Mesodermal cell (in vitro differentiated cells): ENCODE measurements around the gene LRRC74B.
"Not testable (repeated sequence)": the region's sequence is repeated elsewhere in the genome, so short reads cannot be mapped to it uniquely, and the experiment has no call there.

ENCODE experiments used
- H3K27ac ChIP-seq: 2 replicates; pipeline ENCODE4 v1.7.0; 2013; ENCODE audit warnings: mild to moderate bottlenecking, low read depth, low read length, moderate library complexity; ENCODE audit not compliant: severe bottlenecking
- H3K36me3 ChIP-seq: 2 replicates; pipeline ENCODE4 v1.7.1; 2013; ENCODE audit warnings: mild to moderate bottlenecking, low read length, moderate library complexity; ENCODE audit not compliant: control insufficient read depth, insufficient read depth
- H3K4me1 ChIP-seq: one replicate; pipeline ENCODE4 v1.7.1; 2013; ENCODE audit warnings: mild to moderate bottlenecking, low read length; ENCODE audit not compliant: insufficient read depth, control insufficient read depth, poor library complexity, severe bottlenecking
- H3K4me3 ChIP-seq: 2 replicates; pipeline ENCODE4 v1.7.0; 2013; ENCODE audit warnings: low read length, control low read depth, mild to moderate bottlenecking; ENCODE audit not compliant: insufficient read depth, poor library complexity, severe bottlenecking; ENCODE audit errors: extremely low read depth
- H3K9me3 ChIP-seq: 2 replicates; pipeline ENCODE4 v1.7.1; 2013; ENCODE audit warnings: mild to moderate bottlenecking, low read length, moderate library complexity; ENCODE audit not compliant: control insufficient read depth
- WGBS, 2 experiments: methylation state at CpG; one replicate each; pipeline ENCODE4 v1.1.5; 2013; ENCODE audit warnings: missing lambda C conversion rate in 2 of 2; ENCODE audit not compliant: insufficient coverage in 2 of 2; 5-methylcytosine and 5-hydroxymethylcytosine counted together

Gene LRRC74B

DNA sequence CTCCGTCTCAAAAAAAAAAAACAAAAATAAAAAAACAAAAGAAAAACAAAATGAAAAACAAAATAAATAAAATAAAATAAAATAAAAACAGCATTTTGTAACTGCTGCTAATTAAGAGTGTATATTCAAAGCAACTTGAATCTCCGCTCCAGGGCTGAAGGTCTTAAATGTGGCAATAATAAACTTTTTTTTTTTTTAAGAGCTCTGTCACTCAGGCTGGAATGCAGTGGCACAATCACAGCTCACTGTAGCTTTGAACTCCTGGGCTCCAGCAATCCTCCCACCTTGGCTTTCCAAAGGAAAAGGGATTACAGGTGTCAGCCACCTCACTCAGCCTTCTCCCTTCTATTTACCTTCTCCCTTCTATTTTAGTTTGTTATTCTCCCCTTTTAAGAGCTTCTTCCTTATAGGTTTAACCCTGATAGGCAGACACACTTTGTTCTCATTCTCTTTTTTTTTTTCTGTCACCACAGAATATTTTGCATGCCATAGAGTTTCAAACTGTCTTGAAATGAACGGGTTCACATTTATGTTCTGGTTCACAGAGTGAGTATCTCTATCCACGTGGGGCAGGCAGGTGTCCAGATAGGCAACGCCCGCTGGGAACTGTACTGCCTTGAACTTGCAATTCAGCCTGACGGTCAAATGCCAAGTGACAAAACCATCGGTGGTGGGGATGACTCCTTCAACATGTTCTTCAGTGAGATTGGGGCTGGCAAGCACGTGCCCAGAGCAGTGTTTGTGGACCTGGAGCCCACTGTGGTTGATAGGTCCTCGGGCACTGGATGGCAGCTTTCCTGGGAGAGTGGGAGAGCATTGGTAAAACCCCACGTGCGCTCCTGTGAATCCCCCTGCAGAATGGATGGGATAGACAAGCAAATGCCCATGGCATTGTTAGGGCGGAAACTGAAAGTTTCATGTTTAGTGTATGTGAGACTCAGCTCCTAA lies 19.4 kb downstream of the LRRC74B start:
- H3K36me3 ChIP-seq = no peaks in the 10 kb centered on the region
- no peaks in the 10 kb centered on the region for H3K4me1 ChIP-seq
- no peaks in the 10 kb centered on the region for H3K9me3 ChIP-seq
- WGBS, 2 experiments = 78 to 80% methylated on average over 8 to 11 of the region's 13 CpGs
- no peak overlapping the region for H3K4me3 ChIP-seq
- H3K27ac ChIP-seq = no peak overlapping the region

DNA sequence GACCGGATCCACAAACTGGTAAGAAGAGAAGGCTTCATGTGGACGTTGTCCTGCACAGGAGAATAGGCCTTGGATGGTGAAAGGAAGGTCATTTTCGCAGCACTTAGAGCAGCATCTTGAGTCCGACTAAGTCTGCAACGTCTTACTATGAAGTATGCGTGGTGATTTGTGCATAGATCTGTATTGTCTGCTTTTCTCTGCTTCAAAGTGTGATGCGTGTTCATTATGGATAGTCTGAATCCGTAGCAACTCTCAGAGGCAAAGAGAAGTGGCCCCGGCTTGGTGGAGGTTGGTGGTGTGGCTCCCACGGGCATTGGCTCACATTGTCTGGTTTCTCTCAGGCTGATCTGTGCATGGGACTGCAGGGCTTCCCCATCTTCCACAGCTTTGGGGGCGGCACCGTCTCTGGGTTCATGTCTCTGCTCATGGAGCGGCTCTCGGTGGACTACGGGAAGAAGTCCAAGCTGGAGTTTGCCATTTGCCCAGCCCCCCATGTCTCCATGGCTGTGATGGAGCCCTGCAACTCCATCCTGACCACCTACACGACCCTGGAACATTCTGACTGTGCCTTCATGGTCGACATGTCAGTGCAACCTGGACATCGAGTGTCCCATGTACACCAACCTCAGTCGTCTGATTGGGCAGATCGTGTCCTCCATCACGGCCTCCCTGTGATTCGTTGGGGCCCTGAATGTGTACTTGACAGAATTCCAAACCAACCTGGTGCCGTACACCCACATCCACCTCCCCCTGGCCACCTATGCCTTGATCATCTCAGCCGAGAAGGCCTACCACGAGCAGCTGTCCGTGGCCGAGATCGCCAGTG lies 21.5 kb downstream of the LRRC74B start:
- H3K4me1 ChIP-seq = no peaks in the 10 kb centered on the region
- no peaks in the 10 kb centered on the region for H3K9me3 ChIP-seq
- no peaks in the 10 kb centered on the region for H3K36me3 ChIP-seq
- no peak overlapping the region for H3K4me3 ChIP-seq
- WGBS, 2 experiments = 94 to 95% methylated on average over 18 to 23 of the region's 28 CpGs
- H3K27ac ChIP-seq = no peak overlapping the region

DNA sequence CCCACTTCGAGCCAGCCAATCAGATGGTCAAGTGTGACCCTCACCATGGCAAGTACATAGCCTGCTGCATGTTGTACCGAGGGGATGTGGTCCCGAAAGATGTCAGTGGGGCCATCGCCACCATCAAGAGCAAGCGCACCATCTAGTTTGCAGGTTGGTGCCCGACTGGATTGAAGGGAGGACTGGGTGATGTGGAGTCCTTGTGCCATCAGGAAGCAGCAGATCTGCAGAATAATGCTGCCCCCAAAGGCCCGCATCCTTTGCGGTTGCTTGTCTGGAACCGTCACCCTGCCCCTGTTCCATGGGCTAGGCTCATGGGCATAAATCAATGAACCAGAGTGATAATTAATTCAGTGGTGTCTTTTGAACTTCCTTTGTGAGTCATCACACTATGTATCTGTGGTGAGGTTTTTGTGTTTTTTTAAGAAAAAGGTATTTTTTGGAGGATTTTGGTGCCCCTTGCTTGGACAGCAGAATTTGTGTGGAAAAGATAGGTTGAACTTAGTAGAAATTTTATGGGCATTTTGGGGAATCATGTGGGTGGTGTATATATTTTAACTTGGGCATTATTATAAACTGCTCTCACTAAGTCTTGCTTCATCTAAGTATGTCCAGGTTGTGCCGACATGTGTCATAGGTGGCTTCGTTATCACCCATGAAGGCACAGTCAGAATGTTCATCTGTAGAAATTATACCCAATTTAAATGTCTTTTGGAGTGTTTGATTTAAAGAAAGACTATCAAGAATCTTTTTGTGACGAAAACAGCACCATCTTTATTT lies 22.3 kb downstream of the LRRC74B start:
- WGBS, 2 experiments = 91 to 96% methylated on average over 9 of the region's 12 CpGs
- H3K4me3 ChIP-seq = no peak overlapping the region

GRCh38 chr22:21068681-21069276 lies 23.0 kb downstream of the LRRC74B start:
- WGBS, 2 experiments = 50 to 51% methylated on average over 1 to 2 of the region's 4 CpGs
- no peaks in the 10 kb centered on the region for H3K9me3 ChIP-seq
- H3K36me3 ChIP-seq = no peaks in the 10 kb centered on the region
- no peaks in the 10 kb centered on the region for H3K4me1 ChIP-seq
- H3K27ac ChIP-seq = no peak overlapping the region
- H3K4me3 ChIP-seq = no peak overlapping the region

More for the DNA sequence above, 22.3 kb downstream of the LRRC74B start:
- Histone ChIP-seq H3K9me3 (no peaks in the 10 kb centered on the region), H3K4me1 (no peaks in the 10 kb centered on the region), H3K36me3 (no peaks in the 10 kb centered on the region), H3K27ac (no peak overlapping the region)

DNA sequence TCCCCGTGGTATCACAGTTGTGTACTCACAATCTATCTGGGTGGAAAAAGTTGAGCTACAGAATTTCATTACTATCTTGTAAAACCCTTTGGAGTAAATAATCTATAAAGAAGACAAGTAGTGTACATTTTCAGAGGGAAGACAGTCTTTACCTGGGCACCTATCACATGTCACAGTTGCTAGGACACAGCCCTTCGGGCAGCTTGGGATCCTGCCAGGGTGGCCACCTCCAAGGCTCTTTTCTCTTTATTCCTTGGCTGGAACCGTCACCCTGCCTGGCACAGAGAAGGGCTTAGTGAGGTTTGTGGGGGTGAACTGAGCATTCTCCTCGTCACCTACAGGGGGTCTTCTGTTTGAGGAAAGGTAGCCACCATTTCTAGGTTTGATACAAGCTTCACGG lies 23.6 kb downstream of the LRRC74B start:
- 87 to 96% methylated on average over 3 of the region's 5 CpGs for WGBS, 2 experiments
- H3K4me1 ChIP-seq = peaks cover 3% of the 10 kb centered on the region
- no peaks in the 10 kb centered on the region for H3K9me3 ChIP-seq
- H3K27ac ChIP-seq = no peak overlapping the region
- no peak overlapping the region for H3K4me3 ChIP-seq
- H3K36me3 ChIP-seq = no peaks in the 10 kb centered on the region

DNA sequence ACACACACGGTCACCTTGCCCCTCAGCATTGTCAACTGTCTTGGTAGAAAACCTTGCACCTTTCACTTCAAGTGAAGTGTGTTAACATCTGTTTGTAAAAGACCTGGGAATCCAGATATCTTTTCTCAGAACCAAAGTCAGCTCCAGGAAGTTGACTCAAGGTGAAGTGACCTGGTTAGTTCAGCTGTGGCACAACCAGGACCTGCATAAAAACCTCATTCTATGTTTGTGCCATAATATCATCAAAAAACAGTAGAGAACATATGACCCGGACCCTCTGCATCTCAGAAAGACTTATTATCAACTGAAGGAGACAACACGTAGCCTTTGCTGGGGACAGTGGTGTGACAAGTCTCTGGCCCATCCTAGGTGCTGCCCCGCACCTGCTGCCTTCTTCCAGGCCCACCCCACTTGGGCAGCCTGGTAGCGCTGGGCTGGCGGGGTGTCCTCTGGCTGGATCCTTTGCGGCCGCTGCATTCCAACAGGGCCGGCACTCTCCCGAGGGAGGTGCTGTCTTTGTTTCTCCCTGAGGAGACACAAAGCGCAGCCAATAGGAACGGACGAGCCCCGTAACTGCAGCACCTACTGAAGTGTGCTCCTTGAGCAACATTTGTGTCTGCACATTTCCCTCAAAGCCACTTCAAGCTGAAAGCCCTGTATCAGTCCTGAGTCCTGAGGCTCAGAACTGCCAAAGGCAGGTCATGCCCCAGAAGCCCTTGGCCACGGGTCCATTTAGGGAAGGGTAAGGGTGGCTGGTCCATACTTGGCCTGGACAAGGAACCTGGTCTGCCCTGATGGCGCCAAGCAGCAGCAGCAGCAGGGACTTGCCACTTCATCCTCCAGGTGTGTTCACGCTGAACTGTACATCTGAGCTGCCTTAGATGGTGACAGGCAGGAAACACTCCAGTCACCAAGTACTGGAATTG lies 25.2 kb downstream of the LRRC74B start:
- Histone ChIP-seq H3K36me3 (no peaks in the 10 kb centered on the region), H3K9me3 (no peaks in the 10 kb centered on the region), H3K27ac (no peak overlapping the region), H3K4me3 (no peak overlapping the region), H3K4me1 (peaks cover 6% of the 10 kb centered on the region)
- 86 to 89% methylated on average over 16 of the region's 17 CpGs for WGBS, 2 experiments

- H3K36me3 ChIP-seq, H3K9me3 ChIP-seq, H3K4me1 ChIP-seq, H3K4me3 ChIP-seq, H3K27ac ChIP-seq: not testable (repeated sequence)
- WGBS, 2 experiments = 100% methylated on average over 1 to 2 of the region's 8 CpGs
These were observed 26.1 kb downstream of the LRRC74B start for GRCh38 chr22:21071796-21072195.

- no peak overlapping the region for H3K4me3 ChIP-seq
- H3K36me3 ChIP-seq = no peaks in the 10 kb centered on the region
- no peak overlapping the region for H3K27ac ChIP-seq
- 96 to 97% methylated on average over 3 of the region's 3 CpGs for WGBS, 2 experiments
- H3K4me1 ChIP-seq = peaks cover 6% of the 10 kb centered on the region
- no peaks in the 10 kb centered on the region for H3K9me3 ChIP-seq
These were observed 27.3 kb downstream of the LRRC74B start for GRCh38 chr22:21073023-21073422.

- Histone ChIP-seq H3K4me3 (no peak overlapping the region), H3K4me1 (peaks cover 6% of the 10 kb centered on the region), H3K36me3 (no peaks in the 10 kb centered on the region), H3K9me3 (no peaks in the 10 kb centered on the region), H3K27ac (no peak overlapping the region)
- 95 to 99% methylated on average over 4 of the region's 5 CpGs for WGBS, 2 experiments
These were observed 27.7 kb downstream of the LRRC74B start for GRCh38 chr22:21073482-21073881.
